Osteoblast (primary cell): ENCODE data around the gene TRIM49. TPM values are rescaled to one million over a fixed set of nuclear protein-coding genes. Genes with fewer than 3 reads are reported as not detected.
"Not testable (repeated sequence)": the region's sequence is repeated elsewhere in the genome, so short reads cannot be mapped to it uniquely, and the experiment has no call there.

Experiments
- DNase-seq: peaks from one replicate; pipeline ENCODE4 v3.0.0; 2011; ENCODE audit warnings: low spot score, mixed read lengths; ENCODE audit not compliant: insufficient read length; ENCODE audit errors: missing footprints
- H2AFZ ChIP-seq: 2 replicates; pipeline ENCODE4 v1.6.0; 2011; ENCODE audit warnings: mild to moderate bottlenecking, low read length
- H3K27ac ChIP-seq: 2 replicates; pipeline ENCODE4 v1.5.1; 2011; ENCODE audit warnings: mild to moderate bottlenecking, low read depth, low read length, moderate library complexity
- H3K27me3 ChIP-seq: 2 replicates; pipeline ENCODE4 v1.6.0; 2012; ENCODE audit warnings: mild to moderate bottlenecking, control low read depth, inconsistent platforms, low read length, moderate library complexity; ENCODE audit not compliant: insufficient read depth
- H3K36me3 ChIP-seq: 2 replicates; pipeline ENCODE4 v1.5.1; 2011; ENCODE audit warnings: mild to moderate bottlenecking, low read length, control low read depth, moderate library complexity; ENCODE audit not compliant: insufficient read depth
- H3K4me1 ChIP-seq: 2 replicates; pipeline ENCODE4 v1.5.1; 2011; ENCODE audit warnings: mild to moderate bottlenecking, low read length, control low read depth, moderate library complexity; ENCODE audit not compliant: insufficient read depth
- H3K4me2 ChIP-seq: 2 replicates; pipeline ENCODE4 v1.6.0; 2011; ENCODE audit warnings: mild to moderate bottlenecking, low read length; ENCODE audit not compliant: insufficient read depth
- H3K4me3 ChIP-seq: fragments of 200-600 bp; sonication (generic); 3 replicates; pipeline ENCODE4 v1.5.1; 2012; ENCODE audit warnings: mild to moderate bottlenecking, low read length, inconsistent platforms; ENCODE audit not compliant: insufficient read depth
- H3K79me2 ChIP-seq: 2 replicates; pipeline ENCODE4 v1.6.0; 2012; ENCODE audit warnings: mild to moderate bottlenecking, low read length, control low read depth, inconsistent platforms; ENCODE audit not compliant: insufficient read depth
- H3K9me3 ChIP-seq: 2 replicates; pipeline ENCODE4 v1.5.1; 2011; ENCODE audit warnings: low read depth, low read length, control low read depth
- H4K20me1 ChIP-seq: 2 replicates; pipeline ENCODE4 v1.6.0; 2012; ENCODE audit warnings: mild to moderate bottlenecking, low read length, control low read depth; ENCODE audit not compliant: insufficient read depth
- total RNA-seq: library from RNA; depleted of rRNA; stranded (reverse); fragments of >200 nt; gene quantifications from 2 replicates; pipeline ENCODE4 v1.2.3, GENCODE V29; 2012

The TRIM49 gene, protein sequence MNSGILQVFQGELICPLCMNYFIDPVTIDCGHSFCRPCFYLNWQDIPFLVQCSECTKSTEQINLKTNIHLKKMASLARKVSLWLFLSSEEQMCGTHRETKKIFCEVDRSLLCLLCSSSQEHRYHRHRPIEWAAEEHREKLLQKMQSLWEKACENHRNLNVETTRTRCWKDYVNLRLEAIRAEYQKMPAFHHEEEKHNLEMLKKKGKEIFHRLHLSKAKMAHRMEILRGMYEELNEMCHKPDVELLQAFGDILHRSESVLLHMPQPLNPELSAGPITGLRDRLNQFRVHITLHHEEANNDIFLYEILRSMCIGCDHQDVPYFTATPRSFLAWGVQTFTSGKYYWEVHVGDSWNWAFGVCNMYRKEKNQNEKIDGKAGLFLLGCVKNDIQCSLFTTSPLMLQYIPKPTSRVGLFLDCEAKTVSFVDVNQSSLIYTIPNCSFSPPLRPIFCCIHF
- not detected in 2 replicates for total RNA-seq

DNA sequence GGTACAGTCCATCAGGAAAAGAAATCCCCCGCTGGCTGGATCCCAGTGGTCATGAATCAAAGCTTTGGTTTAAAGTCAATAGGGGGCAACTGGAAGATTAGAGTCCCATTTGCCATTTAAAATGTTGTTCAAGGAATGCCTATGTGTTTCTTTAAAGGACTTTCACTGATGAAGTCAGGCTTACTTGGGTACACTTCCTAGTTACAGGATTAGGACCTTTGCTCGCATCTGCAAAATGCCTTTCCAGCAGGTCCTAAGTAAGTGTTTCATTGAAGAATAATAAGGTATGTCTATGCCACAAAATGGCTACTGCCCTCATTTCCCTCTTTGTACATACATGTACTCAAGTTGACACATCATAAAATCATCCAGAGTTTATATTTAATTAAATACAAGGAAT, at the start of gene TRIM49:
Gene TRIM49 (minus strand): TSS at position 101 of the 400 bp plus-strand sequence. CDS start 4,106 bp downstream, outside the sequence.
- H3K4me3 ChIP-seq, H3K4me2 ChIP-seq, H3K27me3 ChIP-seq, H3K79me2 ChIP-seq, H4K20me1 ChIP-seq, DNase-seq, H3K9me3 ChIP-seq, H3K36me3 ChIP-seq, H2AFZ ChIP-seq, H3K4me1 ChIP-seq, H3K27ac ChIP-seq: not testable (repeated sequence)

DNA sequence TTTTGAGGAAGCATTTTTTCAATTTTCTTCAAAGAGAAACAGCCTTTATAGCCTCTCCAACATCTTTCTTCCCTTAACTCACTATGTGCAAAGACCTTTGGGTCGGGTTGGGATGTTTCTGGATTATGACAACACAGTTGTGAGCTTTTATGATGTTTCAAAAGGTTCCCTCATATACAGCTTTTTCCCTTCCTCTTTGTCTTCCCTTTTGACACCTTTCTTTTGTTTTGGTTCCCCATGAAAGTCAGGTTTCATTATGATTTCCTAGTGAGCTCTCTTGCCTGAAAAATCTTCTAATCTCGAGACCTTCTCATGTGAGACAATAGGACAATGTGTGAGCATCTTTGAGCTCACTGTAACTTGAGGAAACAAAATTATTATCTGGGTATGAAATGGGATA, 18.3 kb upstream of the TRIM49 start:
- H3K36me3 ChIP-seq, H3K4me3 ChIP-seq, H3K27ac ChIP-seq, H3K9me3 ChIP-seq, H3K79me2 ChIP-seq, H2AFZ ChIP-seq, H3K4me2 ChIP-seq, H4K20me1 ChIP-seq, DNase-seq, H3K27me3 ChIP-seq, H3K4me1 ChIP-seq: not testable (repeated sequence)

DNA sequence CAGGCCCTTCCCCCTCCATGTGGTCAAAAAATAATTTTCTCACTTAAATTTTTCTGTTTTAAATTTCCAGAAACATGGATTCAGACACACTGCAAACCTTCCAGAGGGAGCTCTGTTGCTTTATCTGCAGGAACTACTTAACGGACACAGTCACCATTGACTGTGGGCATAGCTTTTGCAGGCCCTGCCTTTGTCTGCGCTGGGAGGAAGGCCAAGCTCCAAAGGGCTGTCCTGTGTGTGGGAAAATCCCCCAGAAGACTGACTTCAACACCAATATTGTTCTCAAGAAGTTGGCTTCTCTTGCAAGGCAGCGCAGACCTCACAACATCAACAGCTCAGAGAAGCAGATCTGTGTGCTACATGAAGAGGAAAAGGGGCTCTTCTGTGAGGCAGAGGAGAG, 11.6 kb upstream of the TRIM49 start:
- H3K4me2 ChIP-seq, H3K4me3 ChIP-seq, H3K79me2 ChIP-seq, H4K20me1 ChIP-seq, H3K9me3 ChIP-seq, H3K27ac ChIP-seq, H3K27me3 ChIP-seq, H3K36me3 ChIP-seq, DNase-seq, H2AFZ ChIP-seq, H3K4me1 ChIP-seq: not testable (repeated sequence)

DNA sequence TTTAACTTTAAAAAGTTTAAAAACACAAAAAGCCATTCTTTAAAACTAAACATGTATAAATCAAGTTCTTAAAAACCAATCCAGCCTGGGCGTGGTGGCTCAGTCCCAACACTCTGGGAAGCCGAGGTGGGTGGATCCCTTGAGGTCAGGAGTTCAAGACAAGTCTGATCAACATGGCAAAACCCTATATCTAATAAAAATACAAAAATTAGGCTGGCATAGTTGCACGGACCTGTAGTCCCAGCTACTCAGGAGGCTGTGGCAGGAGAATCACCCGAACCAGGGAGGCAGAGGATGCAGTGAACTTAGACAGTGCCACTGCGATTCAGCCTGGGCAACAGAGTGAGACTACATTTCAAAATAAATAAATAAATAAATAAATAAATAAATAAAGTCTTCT, 5.2 kb upstream of the TRIM49 start:
- not testable (repeated sequence) for H3K9me3 ChIP-seq, DNase-seq, H3K4me3 ChIP-seq, H4K20me1 ChIP-seq, H3K27me3 ChIP-seq, H3K36me3 ChIP-seq, H3K4me1 ChIP-seq, H2AFZ ChIP-seq, H3K27ac ChIP-seq, H3K79me2 ChIP-seq, H3K4me2 ChIP-seq

DNA sequence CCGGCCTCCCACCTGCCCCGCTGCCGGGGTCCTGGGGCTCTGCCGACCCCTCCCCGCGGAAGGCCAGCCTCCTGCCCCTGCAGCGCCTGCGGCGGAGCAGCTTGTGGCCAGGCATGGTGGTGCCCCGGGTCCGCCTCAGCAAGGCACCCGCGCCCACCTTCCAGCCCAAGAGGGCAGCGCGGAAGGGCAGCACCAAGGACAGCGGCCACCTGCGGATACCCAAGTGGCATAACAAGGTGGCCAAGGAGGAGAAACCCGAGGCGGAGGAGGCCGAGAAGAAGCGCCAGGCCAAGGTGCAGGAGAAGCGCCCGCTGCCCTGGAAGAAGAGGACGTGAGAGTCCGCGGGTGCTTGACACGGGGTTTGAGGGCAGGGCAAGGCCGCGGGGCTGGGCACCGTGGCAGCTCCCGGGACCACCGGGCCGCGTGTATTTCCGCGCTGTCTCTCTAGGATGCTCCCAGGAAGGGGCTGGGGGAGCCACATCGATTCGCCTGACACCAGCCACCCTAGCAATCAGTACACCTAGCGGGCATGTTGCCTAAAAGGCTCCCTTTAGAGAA, 20.8 kb downstream of the TRIM49 start:
- not testable (repeated sequence) for DNase-seq, H3K36me3 ChIP-seq, H2AFZ ChIP-seq, H4K20me1 ChIP-seq, H3K4me1 ChIP-seq, H3K9me3 ChIP-seq, H3K4me3 ChIP-seq, H3K27ac ChIP-seq, H3K79me2 ChIP-seq, H3K27me3 ChIP-seq, H3K4me2 ChIP-seq

DNA sequence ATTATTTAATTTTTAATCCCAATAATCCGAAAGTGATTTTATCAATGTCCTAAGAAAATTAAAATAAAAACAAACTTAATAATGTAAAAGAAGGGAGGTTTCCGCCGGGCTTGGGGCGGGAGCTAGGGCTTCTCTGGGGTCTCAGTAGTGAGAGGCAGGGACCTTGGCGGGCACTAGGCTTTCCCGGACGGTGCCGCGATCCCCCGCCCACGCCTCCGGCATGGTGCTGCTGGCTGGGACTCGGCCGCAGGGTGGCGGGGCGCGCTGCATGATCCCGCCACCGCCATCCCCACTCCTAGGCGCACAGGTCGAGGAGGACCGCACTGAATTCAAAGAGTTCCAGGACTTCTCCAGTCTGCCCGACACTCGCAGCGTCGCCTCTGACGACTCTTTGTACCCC, 22.6 kb downstream of the TRIM49 start:
- not testable (repeated sequence) for H3K9me3 ChIP-seq, H3K27me3 ChIP-seq, H3K27ac ChIP-seq, H2AFZ ChIP-seq, H3K4me2 ChIP-seq, H3K79me2 ChIP-seq, H3K4me1 ChIP-seq, H3K36me3 ChIP-seq, H3K4me3 ChIP-seq, H4K20me1 ChIP-seq, DNase-seq

DNA sequence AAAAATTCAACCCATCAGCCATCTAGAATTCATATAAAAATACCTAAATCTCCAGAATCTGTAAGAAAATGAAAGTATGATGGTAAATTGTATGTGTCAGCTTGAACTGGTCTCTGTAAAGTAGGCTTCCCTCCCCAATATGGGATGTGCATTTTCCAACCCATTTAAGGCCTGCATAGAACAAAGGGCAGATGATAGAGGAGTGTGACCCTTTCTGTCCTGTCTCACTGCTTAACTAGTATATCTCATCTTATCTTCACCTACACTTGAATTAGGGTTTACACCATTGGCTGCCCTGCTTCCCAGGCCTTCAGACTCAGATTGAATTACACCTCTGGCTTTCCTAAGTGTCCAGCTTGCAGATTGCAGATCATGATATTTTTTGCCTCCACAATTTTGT, 57.6 kb downstream of the TRIM49 start:
- not testable (repeated sequence) for H3K4me1 ChIP-seq, H3K9me3 ChIP-seq, H3K27me3 ChIP-seq, H3K27ac ChIP-seq, H3K79me2 ChIP-seq, DNase-seq, H4K20me1 ChIP-seq, H3K4me3 ChIP-seq, H3K36me3 ChIP-seq, H2AFZ ChIP-seq, H3K4me2 ChIP-seq
